ENCODE measurements around the gene ENO2. TPM values are rescaled to one million over a fixed set of nuclear protein-coding genes. Genes with fewer than 3 reads are reported as not detected.
"Not testable (repeated sequence)": the region's sequence is repeated elsewhere in the genome, so short reads cannot be mapped to it uniquely, and the experiment has no call there.

Gene ENO2
- total RNA-seq, 1 donor from 2014 or later, result 32.2 TPM

- Mint-ChIP-seq H3K27me3 (no peaks in the 10 kb centered on the region), H3K9me3 (no peaks in the 10 kb centered on the region), H3K27ac (peak within 1 kb of the TSS; percentile 89), H3K4me1 (ENCODE audit: unreplicated experiment) (peaks cover 29% of the 10 kb centered on the region), H3K36me3 (peaks cover 28% of the 10 kb centered on the region), H3K4me3 (peak within 1 kb of the TSS; percentile 89)
- TF ChIP-seq, protein P1, sequence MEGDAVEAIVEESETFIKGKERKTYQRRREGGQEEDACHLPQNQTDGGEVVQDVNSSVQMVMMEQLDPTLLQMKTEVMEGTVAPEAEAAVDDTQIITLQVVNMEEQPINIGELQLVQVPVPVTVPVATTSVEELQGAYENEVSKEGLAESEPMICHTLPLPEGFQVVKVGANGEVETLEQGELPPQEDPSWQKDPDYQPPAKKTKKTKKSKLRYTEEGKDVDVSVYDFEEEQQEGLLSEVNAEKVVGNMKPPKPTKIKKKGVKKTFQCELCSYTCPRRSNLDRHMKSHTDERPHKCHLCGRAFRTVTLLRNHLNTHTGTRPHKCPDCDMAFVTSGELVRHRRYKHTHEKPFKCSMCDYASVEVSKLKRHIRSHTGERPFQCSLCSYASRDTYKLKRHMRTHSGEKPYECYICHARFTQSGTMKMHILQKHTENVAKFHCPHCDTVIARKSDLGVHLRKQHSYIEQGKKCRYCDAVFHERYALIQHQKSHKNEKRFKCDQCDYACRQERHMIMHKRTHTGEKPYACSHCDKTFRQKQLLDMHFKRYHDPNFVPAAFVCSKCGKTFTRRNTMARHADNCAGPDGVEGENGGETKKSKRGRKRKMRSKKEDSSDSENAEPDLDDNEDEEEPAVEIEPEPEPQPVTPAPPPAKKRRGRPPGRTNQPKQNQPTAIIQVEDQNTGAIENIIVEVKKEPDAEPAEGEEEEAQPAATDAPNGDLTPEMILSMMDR (conservative IDR thresholded peaks at IDR 0.05), result no peak
- DNase-seq (ENCODE audit: extremely low spot score, unreplicated experiment), result peak; percentile 99
Observed at GRCh38 chr12:6873094-6874014, 41.0 kb upstream of the ENO2 start, which contains the start of gene SPSB2. Gene SPSB2 (minus strand): TSS chr12:6873303. CDS start chr12:6872901, 402 bp downstream.

- H3K27me3 Mint-ChIP-seq; DNase-seq (ENCODE audit: extremely low spot score, unreplicated experiment); H3K9me3 Mint-ChIP-seq: not testable (repeated sequence)
- Mint-ChIP-seq H3K36me3 (peaks cover 23% of the 10 kb centered on the region), H3K4me1 (ENCODE audit: unreplicated experiment) (peaks cover 23% of the 10 kb centered on the region), H3K27ac (peak overlapping the region; percentile 75), H3K4me3 (peak overlapping the region; percentile 89)
Observed at GRCh38 chr12:6874015-6874368, 40.4 kb upstream of the ENO2 start.

DNA sequence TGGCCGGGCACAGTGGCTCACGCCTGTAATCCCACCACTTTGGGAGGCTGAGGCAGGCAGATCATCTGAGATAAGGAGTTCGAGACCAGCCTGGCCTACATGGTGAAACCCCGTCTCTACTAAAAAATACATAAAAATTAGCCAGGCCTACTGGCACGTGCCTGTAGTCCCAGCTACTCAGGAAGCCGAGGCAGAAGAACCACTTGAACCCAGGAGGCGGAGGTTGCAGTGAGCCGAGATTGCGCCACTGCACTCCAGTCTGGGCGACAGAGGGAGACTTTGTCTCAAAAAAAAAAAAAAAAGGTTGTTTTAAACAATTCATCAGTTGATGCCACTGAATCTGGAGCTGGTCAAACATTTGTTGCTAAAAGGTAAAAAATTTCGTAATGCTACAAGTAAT is 34.6 kb upstream of the ENO2 start:
- H3K27me3 Mint-ChIP-seq; H3K9me3 Mint-ChIP-seq; H3K4me3 Mint-ChIP-seq; H3K27ac Mint-ChIP-seq; H3K4me1 Mint-ChIP-seq (ENCODE audit: unreplicated experiment); DNase-seq (ENCODE audit: extremely low spot score, unreplicated experiment): not testable (repeated sequence)
- peaks cover 10% of the 10 kb centered on the region for H3K36me3 Mint-ChIP-seq

- Mint-ChIP-seq H3K36me3 (peaks cover 3% of the 10 kb centered on the region), H3K4me3 (no peak overlapping the region), H3K27ac (no peak overlapping the region), H3K4me1 (ENCODE audit: unreplicated experiment) (peaks cover under 1% of the 10 kb centered on the region), H3K9me3 (no peaks in the 10 kb centered on the region), H3K27me3 (no peaks in the 10 kb centered on the region)
- no peak for DNase-seq (ENCODE audit: extremely low spot score, unreplicated experiment)
- TF ChIP-seq, protein P1 (conservative IDR thresholded peaks at IDR 0.05), result no peak
Observed at GRCh38 chr12:6883252-6883651, 31.1 kb upstream of the ENO2 start.

DNA sequence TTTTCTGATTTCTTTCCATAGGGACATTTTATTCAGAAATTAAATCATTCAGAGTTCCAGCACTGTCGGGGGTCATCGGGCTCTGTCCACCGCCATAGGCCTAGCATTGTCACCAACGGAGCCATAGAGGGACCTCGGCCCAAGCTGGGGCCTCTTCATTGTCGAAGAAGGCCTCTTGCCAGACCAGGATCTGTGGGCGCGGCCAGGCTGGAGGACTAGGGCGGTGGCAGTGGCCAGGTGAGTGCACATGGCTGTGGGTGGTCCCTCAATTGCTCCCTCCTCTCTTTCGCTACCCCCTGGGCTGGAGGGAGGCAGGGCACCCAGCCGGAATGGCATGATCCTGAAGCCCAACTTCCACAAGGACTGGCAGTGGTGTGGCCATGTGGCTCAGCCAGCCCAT is 30.7 kb upstream of the ENO2 start:
- peaks cover 3% of the 10 kb centered on the region for H3K4me1 Mint-ChIP-seq (ENCODE audit: unreplicated experiment)
- TF ChIP-seq, protein P1 (conservative IDR thresholded peaks at IDR 0.05), result no peak
- DNase-seq (ENCODE audit: extremely low spot score, unreplicated experiment), result no peak
- no peaks in the 10 kb centered on the region for H3K27me3 Mint-ChIP-seq
- no peaks in the 10 kb centered on the region for H3K9me3 Mint-ChIP-seq
- H3K4me3 Mint-ChIP-seq, result no peak overlapping the region
- peaks cover 3% of the 10 kb centered on the region for H3K36me3 Mint-ChIP-seq
- H3K27ac Mint-ChIP-seq, result no peak overlapping the region

GRCh38 chr12:6884539-6884938 is 29.8 kb upstream of the ENO2 start:
- H3K27ac Mint-ChIP-seq, result no peak overlapping the region

GRCh38 chr12:6886206-6886999 is 28.0 kb upstream of the ENO2 start:
- H3K27me3 Mint-ChIP-seq; H3K4me1 Mint-ChIP-seq (ENCODE audit: unreplicated experiment); H3K36me3 Mint-ChIP-seq; DNase-seq (ENCODE audit: extremely low spot score, unreplicated experiment); H3K9me3 Mint-ChIP-seq: not testable (repeated sequence)
- H3K27ac Mint-ChIP-seq, result peak overlapping the region; percentile 100
- H3K4me3 Mint-ChIP-seq, result peak overlapping the region; percentile 84

More at GRCh38 chr12:6884539-6884938, 29.8 kb upstream of the ENO2 start:
- peaks cover 3% of the 10 kb centered on the region for H3K36me3 Mint-ChIP-seq
- no peaks in the 10 kb centered on the region for H3K9me3 Mint-ChIP-seq
- no peak for DNase-seq (ENCODE audit: extremely low spot score, unreplicated experiment)
- no peaks in the 10 kb centered on the region for H3K27me3 Mint-ChIP-seq
- H3K4me1 Mint-ChIP-seq (ENCODE audit: unreplicated experiment), result peaks cover 3% of the 10 kb centered on the region
- TF ChIP-seq, protein P1 (conservative IDR thresholded peaks at IDR 0.05), result no peak
- H3K4me3 Mint-ChIP-seq, result no peak overlapping the region
